Suprapubic skin (tissue), 4 donors: ENCODE measurements around the gene IKZF1.

Experiments
- CTCF ChIP-seq, 2 donors: fragments of 200-600 bp in 1 of 2; fragments of 450-650 bp in 1 of 2; sonication (generic) in 1 of 2; IDR thresholded peaks; one replicate each; pipeline ENCODE4 v1.5.1; 2016 to 2019; ENCODE audit warnings: antibody characterized with exemption in 2 of 2, mild to moderate bottlenecking in 1 of 2, moderate library complexity in 1 of 2
- EP300 ChIP-seq: sonication (generic); formaldehyde crosslinking; IDR thresholded peaks from one replicate; pipeline ENCODE4 v1.6.1; 2017; ENCODE audit warnings: antibody characterized with exemption
- POLR2A ChIP-seq, 2 donors: fragments of 450-650 bp; IDR thresholded peaks; one replicate each; pipeline ENCODE4 v1.6.1; 2017; ENCODE audit warnings: antibody characterized with exemption in 2 of 2, mild to moderate bottlenecking in 2 of 2, moderate library complexity in 2 of 2
- POLR2AphosphoS5 ChIP-seq, 3 donors: sonication (generic); formaldehyde crosslinking; IDR thresholded peaks; one replicate each; pipeline ENCODE4 v1.6.1; 2017; ENCODE audit warnings: antibody characterized with exemption in 3 of 3

- TF ChIP-seq CTCF (IDR thresholded peaks at IDR 0.05) (no peak), POLR2AphosphoS5 (IDR thresholded peaks at IDR 0.05) (no peak), POLR2A (IDR thresholded peaks at IDR 0.05) (no peak), EP300 (no peak)
Measured at GRCh38 chr7:50268223-50268622, 36.3 kb upstream of the IKZF1 start.
